DND-41 (cell line): ENCODE data around the gene AKIRIN1.
A peak's percentile ranks its signal among the peaks of the same experiment; 100 is the strongest.

ENCODE experiments used
- ATAC-seq: fragments of 200-7000 bp; cut with Tn5 transposase; 3 replicates; pipeline ENCODE4 v1.9.1; 2021; ENCODE audit warnings: low read depth; ENCODE audit not compliant: insufficient read depth
- DNase-seq: peaks from one replicate; pipeline ENCODE4 v3.0.0-alpha.2; 2020
- H2AFZ ChIP-seq: 2 replicates; pipeline ENCODE4 v1.6.0; 2012; ENCODE audit warnings: low read depth, low read length
- H3K27ac ChIP-seq: 2 replicates; pipeline ENCODE4 v1.5.1; 2012; ENCODE audit warnings: low read length, inconsistent platforms
- H3K27me3 ChIP-seq: fragments of 200-600 bp; sonication (generic); 2 replicates; pipeline ENCODE4 v1.6.0; 2012; ENCODE audit warnings: low read length, mild to moderate bottlenecking, inconsistent platforms; ENCODE audit not compliant: insufficient read depth, poor library complexity
- H3K36me3 ChIP-seq: 2 replicates; pipeline ENCODE4 v1.5.1; 2012; ENCODE audit warnings: low read length, inconsistent platforms; ENCODE audit not compliant: insufficient read depth
- H3K4me1 ChIP-seq: 2 replicates; pipeline ENCODE4 v1.5.1; 2012; ENCODE audit warnings: mild to moderate bottlenecking, low read length; ENCODE audit not compliant: insufficient read depth
- H3K4me2 ChIP-seq: 2 replicates; pipeline ENCODE4 v1.6.0; 2012; ENCODE audit warnings: mild to moderate bottlenecking, moderate library complexity, low read length, inconsistent platforms; ENCODE audit not compliant: insufficient read depth
- H3K4me3 ChIP-seq, 2 experiments: fragments of 200-600 bp in 1 of 2; shearing (Covaris generic) in 1 of 2; 2 replicates each; pipeline ENCODE4 v1.5.1; 2012 to 2016; ENCODE audit warnings: inconsistent platforms in 2 of 2, low read length in 2 of 2, mild to moderate bottlenecking in 2 of 2, low read depth in 1 of 2, moderate library complexity in 1 of 2
- H3K79me2 ChIP-seq: 2 replicates; pipeline ENCODE4 v1.6.0; 2012; ENCODE audit warnings: low read length, inconsistent platforms; ENCODE audit not compliant: insufficient read depth
- H3K9ac ChIP-seq: 2 replicates; pipeline ENCODE4 v1.6.0; 2012; ENCODE audit warnings: low read depth, mild to moderate bottlenecking, inconsistent platforms, low read length, moderate library complexity
- H3K9me3 ChIP-seq: 2 replicates; pipeline ENCODE4 v1.5.1; 2012; ENCODE audit warnings: low read length, moderate library complexity, mild to moderate bottlenecking, inconsistent platforms; ENCODE audit not compliant: insufficient read depth, severe bottlenecking
- H4K20me1 ChIP-seq: 2 replicates; pipeline ENCODE4 v1.6.0; 2012; ENCODE audit warnings: low read length; ENCODE audit not compliant: insufficient read depth
- CTCF ChIP-seq: IDR thresholded peaks from 2 replicates; pipeline ENCODE4 v1.5.1; 2012; ENCODE audit warnings: borderline replicate concordance, low read length, moderate library complexity, mild to moderate bottlenecking; ENCODE audit not compliant: poor library complexity, severe bottlenecking; ENCODE audit errors: extremely low read depth
- EZH2 ChIP-seq: IDR thresholded peaks from 3 replicates; pipeline ENCODE4 v1.6.1; 2012; ENCODE audit warnings: borderline replicate concordance, low read depth, mild to moderate bottlenecking, moderate library complexity, low read length, inconsistent platforms; ENCODE audit not compliant: severe bottlenecking

Gene AKIRIN1

GRCh38 chr1:38990738-38991637 lies at the start of gene AKIRIN1:
Gene AKIRIN1 (plus strand): TSS chr1:38991276. CDS start chr1:38991381, 105 bp downstream.
- Histone ChIP-seq H3K9ac (peak within 1 kb of the TSS; percentile 97), H3K4me2 (peak within 1 kb of the TSS; percentile 83), H2AFZ (peak within 1 kb of the TSS; percentile 86), H3K79me2 (peaks cover 50% of the 10 kb centered on the region), H3K9me3 (no peaks in the 10 kb centered on the region), H3K27ac (peak within 1 kb of the TSS; percentile 83), H3K4me1 (peaks cover 27% of the 10 kb centered on the region), H3K4me3 (peak within 1 kb of the TSS; percentile 91 to 96), H4K20me1 (peaks cover 33% of the 10 kb centered on the region), H3K36me3 (peaks cover 20% of the 10 kb centered on the region), H3K27me3 (peaks cover 7% of the 10 kb centered on the region)
- peak; percentile 92 for ATAC-seq
- TF ChIP-seq EZH2 (no peak), CTCF (no peak)
- DNase-seq: peak; percentile 95

GRCh38 chr1:38941527-38942019 lies 49.5 kb upstream of the AKIRIN1 start, which contains the start of gene RHBDL2:
Gene RHBDL2 (minus strand): TSS chr1:38941830. CDS start chr1:38919212, 22,618 bp downstream.
- Histone ChIP-seq H3K4me3 (no peak within 1 kb of the TSS), H3K79me2 (no peaks in the 10 kb centered on the region), H3K27ac (no peak within 1 kb of the TSS), H3K4me1 (no peaks in the 10 kb centered on the region), H3K9ac (no peak within 1 kb of the TSS), H3K9me3 (no peaks in the 10 kb centered on the region), H2AFZ (no peak within 1 kb of the TSS), H3K27me3 (no peaks in the 10 kb centered on the region), H3K36me3 (no peaks in the 10 kb centered on the region), H4K20me1 (no peaks in the 10 kb centered on the region), H3K4me2 (no peak within 1 kb of the TSS)
- DNase-seq (no peak), ATAC-seq (no peak)
- TF ChIP-seq CTCF (no peak), EZH2 (no peak)

- DNase-seq (no peak), ATAC-seq (no peak)
- Histone ChIP-seq H2AFZ (no peak overlapping the region), H4K20me1 (no peaks in the 10 kb centered on the region), H3K36me3 (no peaks in the 10 kb centered on the region), H3K4me1 (no peaks in the 10 kb centered on the region), H3K9me3 (no peaks in the 10 kb centered on the region), H3K4me3 (no peak overlapping the region), H3K4me2 (no peak overlapping the region), H3K79me2 (no peaks in the 10 kb centered on the region), H3K27me3 (no peaks in the 10 kb centered on the region), H3K27ac (no peak overlapping the region), H3K9ac (no peak overlapping the region)
- TF ChIP-seq EZH2 (no peak), CTCF (no peak)
These were observed 48.2 kb upstream of the AKIRIN1 start for GRCh38 chr1:38942664-38943428.
